Middle frontal gyrus (tissue), 1 donor: ENCODE data around the gene CSAG3.

Experiments used
- DNase-seq: peaks from one replicate; pipeline ENCODE4 v3.0.0-alpha.2; 2015; ENCODE audit warnings: low spot score; ENCODE audit errors: extremely low spot score

CSAG3 gene

DNA sequence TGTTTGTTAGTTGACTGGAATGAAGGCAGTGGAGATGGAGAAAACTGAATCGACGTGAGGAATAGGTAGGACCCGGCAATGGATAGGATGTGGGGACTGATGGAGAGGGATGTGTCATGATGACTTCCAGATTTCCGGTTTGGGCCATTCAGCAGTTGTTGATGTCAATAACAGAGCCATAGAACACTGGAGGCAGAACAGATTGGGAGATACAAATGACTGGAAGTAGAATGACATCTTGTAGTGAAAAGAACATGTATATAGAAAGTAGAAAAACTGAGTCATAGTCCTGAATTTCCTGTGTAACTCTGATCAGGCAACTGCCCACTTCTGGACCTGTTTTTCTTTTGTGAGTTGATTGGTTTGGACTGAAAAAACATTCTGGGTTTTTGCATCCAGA, 47.0 kb downstream of the CSAG3 start:
- no peak for DNase-seq
